Activated CD4-positive, CD25-positive, alpha-beta regulatory T cell treated with anti-CD3 and anti-CD28 coated beads, Interleukin-2, amount 50 U/mL, for 72 hours (primary cell): ENCODE data around the gene DCST2.
"Not testable (repeated sequence)": the region's sequence is repeated elsewhere in the genome, so short reads cannot be mapped to it uniquely, and the experiment has no call there.

Experiments used
- DNase-seq: peaks from one replicate; pipeline ENCODE4 v3.0.0; 2021

Gene DCST2

GRCh38 chr1:154995301-154995983 lies 38.1 kb downstream of the DCST2 start:
- DNase-seq = not testable (repeated sequence)

- DNase-seq = no peak
Observed at GRCh38 chr1:154994591-154994990, 39.0 kb downstream of the DCST2 start.

- no peak for DNase-seq
Observed at GRCh38 chr1:154994269-154994587, 39.4 kb downstream of the DCST2 start.

- DNase-seq = no peak
Observed at GRCh38 chr1:154993572-154994268, 39.9 kb downstream of the DCST2 start, which contains the start of gene LENEP. TSS of gene LENEP (plus strand) at chr1:154993586. CDS start at chr1:154993608, 22 bp downstream.

GRCh38 chr1:154992721-154993571 lies 40.6 kb downstream of the DCST2 start:
- DNase-seq = no peak

GRCh38 chr1:154990276-154990675 lies 43.3 kb downstream of the DCST2 start:
- DNase-seq = no peak

- no peak for DNase-seq
Observed at GRCh38 chr1:154989195-154989860, 44.3 kb downstream of the DCST2 start.

GRCh38 chr1:154988058-154988954 lies 45.3 kb downstream of the DCST2 start:
- no peak for DNase-seq

GRCh38 chr1:154987326-154987725 lies 46.3 kb downstream of the DCST2 start:
- no peak for DNase-seq

GRCh38 chr1:154986736-154987135 lies 46.8 kb downstream of the DCST2 start:
- DNase-seq = not testable (repeated sequence)

GRCh38 chr1:154983776-154984466 lies 49.7 kb downstream of the DCST2 start:
- no peak for DNase-seq

- peak; percentile 95 for DNase-seq
Observed at GRCh38 chr1:154982897-154983648, 50.5 kb downstream of the DCST2 start, which contains the start of gene FLAD1. TSS of gene FLAD1 (plus strand) at chr1:154983344. CDS start at chr1:154983695, 351 bp downstream.

GRCh38 chr1:154982341-154982740 lies 51.2 kb downstream of the DCST2 start:
- no peak for DNase-seq

- DNase-seq = no peak
Observed at GRCh38 chr1:154978360-154978759, 55.2 kb downstream of the DCST2 start.

- not testable (repeated sequence) for DNase-seq
Observed at GRCh38 chr1:154977762-154978161, 55.8 kb downstream of the DCST2 start.

- peak; percentile 65 for DNase-seq
Observed at GRCh38 chr1:154975409-154976059, 58.0 kb downstream of the DCST2 start.

GRCh38 chr1:154974808-154975408 lies 58.7 kb downstream of the DCST2 start:
- DNase-seq = peak; percentile 92

GRCh38 chr1:154974102-154974807 lies 59.3 kb downstream of the DCST2 start, which contains the start of gene CKS1B:
TSS of gene CKS1B (plus strand) at chr1:154974681. CDS start at chr1:154974746, 65 bp downstream.
- peak; percentile 91 for DNase-seq
